Iris pigment epithelial cell (primary cell): ENCODE measurements around the gene PICK1.

Experiments used
- DNase-seq: peaks from one replicate; pipeline ENCODE4 v3.0.0-alpha.2; 2011; ENCODE audit warnings: low read depth

PICK1 gene

DNA sequence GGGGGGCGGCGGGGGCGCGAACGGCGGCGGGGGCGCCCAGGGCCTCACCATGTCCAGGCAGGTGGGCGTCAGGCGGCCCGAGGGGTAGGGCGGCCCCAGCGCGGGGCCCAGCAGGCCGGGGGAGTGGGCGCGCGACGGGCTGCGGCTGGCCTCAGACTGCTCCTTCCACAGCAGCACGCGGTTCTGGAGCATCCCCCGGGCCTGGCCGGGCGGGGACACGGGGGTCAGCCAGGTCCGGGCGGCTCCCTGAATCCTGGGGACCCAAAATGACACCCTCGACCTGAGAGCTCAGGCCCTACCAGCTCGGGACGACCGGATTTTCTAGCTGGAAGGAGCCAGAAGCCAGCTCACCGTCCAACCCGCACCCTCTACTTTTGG is 32.3 kb downstream of the PICK1 start:
- DNase-seq = no peak

DNA sequence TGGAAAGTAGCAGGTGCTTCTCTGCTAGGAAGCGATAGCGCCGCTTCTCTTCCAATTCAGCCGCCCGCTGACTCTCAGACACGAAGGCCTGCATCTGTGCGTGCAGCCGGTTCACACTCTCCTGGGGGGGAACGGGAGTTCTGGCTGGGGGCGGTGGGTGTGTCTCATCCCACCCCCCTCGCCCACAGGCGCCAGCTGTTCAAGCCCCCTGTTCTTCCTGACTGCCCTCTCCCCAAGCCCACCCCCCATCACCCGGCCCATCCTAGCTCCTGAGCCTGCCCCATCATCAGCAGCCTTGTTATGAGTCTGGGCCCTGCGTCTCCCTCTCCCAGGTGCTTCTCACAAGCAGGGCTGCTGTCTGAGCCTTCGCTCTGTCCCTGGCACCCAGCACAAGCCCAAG is 39.9 kb downstream of the PICK1 start:
- no peak for DNase-seq

DNA sequence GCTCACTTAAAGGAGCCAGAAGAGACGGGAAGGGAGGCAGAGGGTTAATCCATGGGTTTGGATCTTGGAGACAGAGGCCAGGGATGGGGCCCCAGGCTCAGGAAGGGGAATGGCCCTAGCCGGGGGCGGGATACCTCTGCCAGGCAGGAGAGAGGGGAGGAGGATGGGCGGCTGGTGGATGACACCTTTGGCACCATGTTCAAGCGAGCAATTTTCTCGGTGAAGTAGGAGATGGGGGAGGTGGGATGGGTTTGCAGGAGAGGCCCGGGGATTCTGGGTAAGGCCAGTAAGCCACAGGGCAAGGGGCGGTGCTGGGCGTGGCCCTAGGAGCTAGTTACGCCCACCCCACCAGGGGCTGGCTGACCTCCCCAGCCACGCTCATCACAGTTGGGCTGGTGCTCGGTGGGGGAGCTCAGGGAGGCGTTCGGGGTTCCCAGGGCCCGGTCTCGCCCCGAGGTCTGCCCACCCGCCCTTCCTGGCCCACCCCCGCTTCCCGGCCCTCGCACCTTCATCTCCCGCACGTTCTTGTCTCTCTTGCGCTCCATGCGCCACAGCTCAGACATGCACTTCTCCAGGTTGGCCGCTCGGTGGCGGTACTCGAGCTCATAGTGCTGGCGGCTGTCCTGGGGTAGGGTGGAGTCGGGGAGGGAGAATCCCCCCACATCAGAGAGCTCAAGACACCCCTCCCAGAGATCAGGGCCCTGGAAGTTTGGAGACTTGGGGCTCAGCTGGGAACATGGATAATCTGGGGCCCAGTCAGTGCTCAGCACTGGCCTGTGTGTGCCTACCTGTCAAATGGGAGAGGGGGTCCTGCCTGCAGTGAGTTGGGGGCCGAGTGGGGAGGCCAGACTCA is 40.6 kb downstream of the PICK1 start:
- peak; percentile 22 for DNase-seq

DNA sequence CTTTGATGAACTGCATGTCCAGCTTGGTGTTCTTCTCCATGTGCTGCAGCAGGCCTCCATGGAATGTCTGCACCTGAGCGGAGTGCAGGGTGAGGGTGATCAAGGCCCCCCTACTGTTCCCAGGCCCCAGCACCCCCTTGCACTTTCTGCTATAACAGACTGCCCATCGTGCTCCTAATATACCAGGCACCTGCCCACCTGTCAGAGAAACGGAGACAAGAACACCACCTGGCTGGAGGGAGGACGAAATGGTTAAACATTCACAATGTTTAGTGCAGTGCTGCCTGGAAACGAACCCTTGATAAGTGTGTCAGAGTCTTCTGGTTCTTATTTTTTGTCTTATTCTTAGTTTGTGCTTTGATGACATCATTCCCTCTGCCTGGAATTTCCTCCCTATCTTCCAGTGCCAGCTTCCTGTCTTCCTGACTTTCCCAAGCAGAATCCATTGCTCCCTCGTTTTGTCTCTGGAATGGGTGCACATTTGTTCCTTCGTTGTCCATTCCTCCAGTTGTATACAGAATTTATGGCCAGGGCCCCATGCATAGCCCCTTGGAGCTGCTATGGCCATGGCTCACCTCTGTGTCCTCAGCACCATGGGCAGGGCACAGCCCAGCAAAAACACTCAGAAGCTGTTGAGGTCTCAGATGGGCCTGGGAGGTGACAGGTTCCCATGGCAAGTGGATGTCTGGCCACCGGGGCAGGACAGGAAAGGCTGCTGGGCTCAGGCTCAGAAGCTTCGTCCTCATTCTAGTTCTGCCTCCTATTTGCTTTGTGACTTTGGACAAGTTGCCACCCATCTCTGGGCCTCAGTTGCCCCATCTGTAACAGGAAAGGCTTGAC is 41.4 kb downstream of the PICK1 start:
- no peak for DNase-seq

DNA sequence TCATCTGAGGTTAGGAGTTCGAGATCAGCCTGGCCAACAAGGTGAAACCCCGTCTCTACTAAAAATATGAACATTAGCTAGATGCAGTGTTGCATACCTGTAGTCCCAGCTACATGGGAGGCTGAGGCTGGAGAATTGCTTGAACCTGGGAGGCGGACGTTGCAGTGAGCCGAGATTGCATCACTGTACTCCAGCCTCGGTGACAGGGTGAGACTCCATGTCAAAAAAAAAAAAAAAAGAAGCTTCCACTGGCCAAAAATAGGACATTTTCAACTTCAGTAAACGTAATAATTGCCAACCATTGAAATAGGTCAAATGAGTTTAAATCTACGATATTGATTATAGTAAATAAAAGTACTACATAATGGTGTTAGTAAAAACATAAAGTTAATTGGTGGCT is 46.4 kb downstream of the PICK1 start:
- DNase-seq = no peak

DNA sequence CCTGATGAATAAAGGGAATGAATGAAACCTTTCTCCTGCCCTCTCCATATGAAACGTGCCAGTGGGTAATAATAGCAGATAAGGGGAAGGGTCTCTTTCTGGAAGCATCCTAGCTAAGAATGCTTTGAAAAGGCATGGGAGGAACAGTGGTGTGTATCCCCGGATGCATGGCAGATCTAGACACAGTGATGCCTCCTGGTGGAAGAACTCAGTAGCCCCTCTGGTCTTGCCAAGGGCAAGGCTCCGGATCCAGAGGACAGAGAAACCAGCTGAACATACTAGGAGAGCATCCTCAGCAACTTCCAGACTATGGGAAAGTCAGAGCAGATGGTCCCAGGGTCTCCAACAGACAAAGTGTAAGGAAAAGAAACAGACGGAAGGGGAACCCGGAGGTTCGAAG is 46.9 kb downstream of the PICK1 start:
- DNase-seq = peak; percentile 24

DNA sequence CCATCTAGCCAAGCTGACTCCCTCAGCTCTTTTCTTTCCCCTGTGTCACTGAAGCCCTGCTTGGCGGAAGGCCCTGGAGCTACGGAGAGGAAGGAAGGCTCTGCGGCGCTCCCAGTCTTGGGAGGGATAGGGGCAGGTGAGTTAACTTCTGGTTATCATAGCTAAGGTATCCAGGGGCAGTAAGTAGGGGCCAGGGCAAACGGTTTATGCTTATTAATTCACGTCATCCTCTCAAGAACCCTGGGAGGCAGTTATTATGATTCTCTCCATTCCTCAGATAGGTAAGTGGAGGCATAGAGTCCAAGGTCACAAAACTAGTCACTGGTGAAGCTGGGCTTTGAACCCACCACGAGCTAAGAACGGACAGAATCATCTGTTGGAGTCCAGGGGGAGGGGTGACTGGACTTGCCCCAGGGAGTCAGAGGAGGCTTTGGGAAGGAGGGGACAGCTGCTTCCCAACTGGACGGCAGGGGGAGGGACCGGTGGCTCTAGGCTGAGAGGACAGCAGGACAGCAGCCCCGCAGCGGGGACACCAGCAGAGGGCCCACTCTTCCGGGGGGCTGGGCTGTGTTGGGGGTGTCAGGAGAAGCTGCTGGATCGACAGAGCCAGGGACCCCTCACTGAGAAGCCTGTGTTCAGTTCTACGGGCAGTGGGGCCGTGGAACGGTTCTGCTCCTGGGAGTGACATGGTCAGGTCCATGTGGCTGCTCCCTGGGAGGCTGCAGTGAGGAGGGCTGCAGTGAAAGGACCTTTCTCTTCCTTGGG is 49.8 kb downstream of the PICK1 start:
- no peak for DNase-seq

DNA sequence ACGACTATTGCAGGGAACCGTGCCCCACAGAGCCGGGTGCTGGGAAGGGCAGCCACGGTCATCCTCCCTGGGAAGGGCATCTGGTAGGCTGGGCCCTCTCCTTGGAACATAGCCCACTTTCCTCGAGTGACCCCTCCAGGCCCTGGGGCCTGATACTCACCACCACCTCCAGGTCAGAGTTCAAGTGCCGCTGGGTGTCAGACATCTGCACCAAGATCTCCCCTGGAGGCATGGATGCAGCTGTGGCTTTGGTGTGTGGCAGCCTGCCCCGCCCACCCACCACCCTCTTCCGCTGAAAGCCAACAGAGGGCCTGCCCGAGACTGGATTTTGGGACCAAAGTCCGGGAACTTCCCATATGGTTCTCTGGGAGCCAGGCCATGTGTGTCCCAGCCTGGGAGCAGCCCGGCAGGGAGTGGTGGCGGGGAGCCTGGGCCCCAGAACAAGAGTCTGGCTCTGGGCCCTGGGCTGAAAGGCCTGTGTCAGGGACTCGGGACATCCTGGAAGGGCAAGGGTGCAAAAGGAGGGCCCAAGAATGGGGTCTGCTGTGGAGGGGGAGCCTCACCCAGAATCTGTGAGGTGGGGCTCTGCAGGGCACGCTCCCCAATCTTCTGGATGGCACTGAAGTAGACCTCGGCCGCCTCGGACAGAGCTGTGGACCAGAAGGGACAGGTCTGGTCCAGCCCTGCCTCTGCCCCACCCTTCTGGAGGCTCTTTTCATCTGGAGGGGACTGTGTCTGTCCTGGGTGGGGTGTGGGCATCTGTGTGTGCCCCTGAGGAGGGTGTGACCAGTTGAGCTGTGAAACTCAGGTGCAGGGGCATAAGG is 50.7 kb downstream of the PICK1 start:
- no peak for DNase-seq

DNA sequence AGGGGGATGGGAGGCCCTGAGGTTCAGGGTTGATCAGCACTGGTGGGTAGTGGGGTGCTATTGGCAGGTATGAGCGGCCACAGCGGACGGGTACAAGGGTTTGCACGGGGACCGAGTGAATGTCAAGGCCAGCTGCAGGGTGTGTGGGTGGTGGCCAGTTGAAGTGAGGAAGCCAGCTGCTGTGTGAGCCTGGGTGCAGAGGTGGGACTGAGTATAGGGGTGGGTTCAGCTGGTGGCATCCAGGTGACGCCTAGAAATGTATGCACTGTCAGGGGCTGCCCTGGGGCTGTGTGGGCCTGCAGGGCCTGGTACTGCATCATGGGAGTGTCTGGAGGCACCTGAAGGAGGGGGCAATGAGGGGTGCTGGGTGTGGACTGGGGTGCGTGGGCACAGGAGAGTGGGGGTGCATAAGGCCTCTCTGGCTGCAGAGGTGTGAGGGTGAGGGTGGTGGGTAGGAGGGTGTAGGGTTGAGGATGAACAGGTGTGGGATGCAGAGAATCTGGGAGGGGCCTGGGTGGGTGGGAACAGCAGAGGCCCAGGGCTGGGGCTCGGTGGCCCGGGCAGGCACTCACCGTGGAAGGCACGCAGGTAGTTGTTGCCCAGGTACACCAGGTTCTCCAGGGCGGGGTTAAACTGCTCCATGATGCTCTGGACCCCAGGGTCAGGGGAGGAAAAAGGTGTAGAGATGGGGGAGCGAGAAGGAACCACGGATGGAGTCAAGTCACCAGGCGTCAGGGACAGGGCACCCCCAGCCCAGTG is 51.5 kb downstream of the PICK1 start:
- DNase-seq = no peak

DNA sequence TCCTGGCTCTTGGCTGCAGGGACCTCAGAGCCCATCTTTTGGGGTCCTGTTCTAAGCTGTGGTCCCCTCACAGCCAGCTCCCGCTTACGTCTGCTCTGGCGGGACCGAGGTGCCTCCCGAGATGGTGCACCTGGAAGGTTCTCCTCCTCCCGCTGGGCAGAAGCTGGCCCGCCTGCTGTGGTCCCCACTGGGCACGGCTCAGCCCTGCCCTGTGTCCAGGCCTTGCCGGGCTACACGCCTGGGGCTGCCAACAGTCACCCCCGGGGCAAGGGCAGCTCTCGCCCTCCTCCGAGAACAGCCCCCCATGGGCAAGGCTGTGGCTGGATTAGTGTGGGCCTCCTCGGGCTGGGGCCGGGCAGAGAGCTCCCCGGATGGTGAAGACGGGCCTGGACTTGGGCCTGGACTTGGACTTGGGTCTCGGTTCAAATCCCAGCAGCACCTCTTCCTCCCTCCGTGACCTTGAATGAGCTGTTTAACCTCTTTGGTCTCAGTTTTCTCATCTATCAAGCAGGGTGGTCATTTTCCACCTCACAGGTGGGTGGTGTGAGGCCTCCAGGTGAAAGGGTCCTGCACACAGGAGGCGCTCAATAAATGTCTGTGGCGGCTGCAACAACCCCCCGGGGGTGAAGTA is 52.3 kb downstream of the PICK1 start:
- DNase-seq = no peak

DNA sequence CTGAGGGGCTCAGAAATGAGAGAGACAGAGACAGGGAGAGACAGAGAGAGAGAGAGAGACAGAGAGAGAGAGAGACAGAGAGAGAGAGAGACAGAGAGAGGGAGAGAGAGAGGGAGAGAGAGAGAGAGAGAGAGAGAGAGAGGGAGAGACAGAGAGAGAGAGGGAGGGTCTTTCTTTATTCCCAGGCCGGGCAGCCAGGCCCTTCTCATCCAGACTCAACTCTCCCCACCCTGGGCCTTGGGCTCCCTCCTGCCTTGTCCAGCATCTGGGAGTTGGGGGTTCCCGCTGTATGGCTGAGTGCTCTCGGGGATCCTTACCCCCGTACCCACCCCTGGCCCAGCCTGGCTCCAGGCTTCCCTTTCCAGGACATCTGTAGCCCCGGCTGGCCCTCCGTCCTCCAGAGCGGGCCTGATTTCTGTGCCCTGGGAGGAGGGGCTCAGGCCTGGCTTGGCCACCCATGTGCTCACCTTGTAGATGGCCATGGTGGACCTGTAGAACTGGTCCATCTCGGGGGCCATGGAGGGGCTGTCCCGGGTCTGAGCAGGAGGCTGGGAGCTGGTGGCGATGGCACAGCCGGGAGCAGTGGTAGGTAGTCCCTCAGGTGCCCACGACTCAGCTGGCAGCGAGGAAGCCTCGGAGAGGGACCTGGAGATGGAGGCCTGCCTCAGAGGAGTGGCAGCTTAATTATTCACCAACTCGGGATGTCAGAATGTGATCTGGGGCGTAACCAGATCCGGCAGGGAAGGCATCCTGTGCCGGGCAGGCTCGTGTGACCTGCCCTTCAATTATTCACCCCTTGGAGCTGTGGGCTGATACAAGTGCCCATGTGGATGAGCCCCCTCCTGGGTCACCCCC is 53.0 kb downstream of the PICK1 start, which contains the start of gene BAIAP2L2:
TSS of gene BAIAP2L2 (minus strand) at position 677 of the 855 bp plus-strand sequence. CDS start at position 518, 159 bp downstream.
- no peak for DNase-seq

DNA sequence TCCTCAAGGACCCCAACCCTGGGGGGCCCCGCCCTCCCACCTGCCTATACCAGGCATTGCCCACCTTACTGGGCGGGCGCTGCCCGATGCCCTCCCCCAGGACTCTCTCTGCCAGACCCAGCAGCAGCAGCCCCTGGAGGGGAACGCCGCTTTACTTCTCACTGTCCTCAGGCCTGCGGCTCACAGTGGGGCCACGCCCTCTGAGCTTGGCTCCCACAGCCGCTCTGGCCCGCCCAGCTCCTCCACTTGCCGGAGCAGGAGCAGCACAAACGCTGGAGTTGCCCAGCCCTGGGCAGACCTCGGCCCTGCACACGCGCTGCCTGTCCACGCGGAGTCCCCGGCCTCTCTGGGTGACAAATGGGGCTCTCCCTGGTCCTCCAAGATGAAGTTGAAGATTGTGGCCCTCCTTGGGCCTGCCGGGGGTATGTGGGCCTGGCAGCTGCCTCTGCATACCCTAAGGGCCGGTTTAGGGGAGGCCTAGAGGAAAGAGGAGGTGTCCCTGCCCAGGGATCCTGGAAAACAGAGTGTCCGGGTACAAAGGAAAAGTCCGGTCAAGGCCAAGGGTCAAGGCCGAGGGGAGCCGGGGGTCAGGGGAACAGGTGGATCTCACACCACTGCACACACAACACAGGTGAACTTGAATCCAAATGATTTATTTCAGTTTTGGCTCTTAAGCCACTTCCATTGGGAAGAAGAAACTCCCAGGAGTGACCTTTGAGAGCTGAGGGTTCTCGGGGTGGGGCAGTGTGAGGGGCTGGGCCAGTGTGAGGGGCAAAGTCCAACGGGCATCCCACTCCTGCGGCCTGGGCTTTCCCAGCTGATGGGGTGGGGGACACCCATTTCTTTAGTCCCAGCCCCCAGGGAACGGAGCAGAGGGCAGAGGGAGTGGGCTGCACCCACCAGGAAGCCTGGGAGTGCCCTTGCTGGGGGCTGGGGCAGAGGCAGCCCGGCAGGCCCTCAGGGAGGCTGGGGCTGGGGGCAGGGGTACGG is 54.0 kb downstream of the PICK1 start:
- DNase-seq = peak; percentile 10

DNA sequence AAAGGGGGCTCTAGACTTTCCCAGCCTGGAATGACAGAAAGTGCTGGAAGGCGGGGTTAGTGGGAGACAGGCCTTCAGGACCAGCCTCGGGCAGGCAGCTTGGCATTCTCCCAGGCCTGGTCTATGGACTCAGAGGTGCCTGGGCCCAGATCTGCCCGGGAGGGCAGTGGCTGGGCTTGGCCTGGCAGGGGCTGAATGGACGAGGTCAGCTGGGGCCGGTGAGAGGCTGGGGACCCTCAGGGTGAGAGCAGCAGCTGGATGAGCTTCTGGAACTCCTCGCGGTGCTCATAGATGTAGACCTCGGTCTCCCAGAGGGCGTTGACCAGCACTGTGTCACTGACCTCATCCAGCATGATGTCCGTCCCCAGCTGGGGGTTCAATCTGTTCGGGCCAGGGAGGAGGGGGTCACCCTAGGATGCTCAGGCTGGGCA is 54.7 kb downstream of the PICK1 start:
- no peak for DNase-seq

DNA sequence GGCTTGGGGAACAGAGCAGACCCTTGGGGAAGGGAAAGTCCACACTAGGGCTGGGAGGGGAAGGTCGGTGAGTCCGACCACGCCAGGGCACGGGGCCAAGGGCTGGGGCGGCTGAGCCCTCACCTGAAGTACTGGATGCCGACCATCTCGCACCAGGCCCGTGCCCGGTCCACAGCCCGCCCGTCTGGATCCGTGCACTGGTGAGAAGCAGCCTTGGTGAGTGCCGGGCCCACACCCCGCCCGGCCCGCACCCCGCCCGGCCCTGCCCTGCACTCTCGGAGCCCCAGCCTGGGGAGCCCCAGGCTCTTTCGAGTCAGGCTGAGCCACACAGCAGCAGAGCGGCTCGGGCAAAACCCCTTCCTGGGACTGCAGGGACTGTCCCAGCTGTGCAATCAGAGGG is 55.2 kb downstream of the PICK1 start:
- DNase-seq = no peak

DNA sequence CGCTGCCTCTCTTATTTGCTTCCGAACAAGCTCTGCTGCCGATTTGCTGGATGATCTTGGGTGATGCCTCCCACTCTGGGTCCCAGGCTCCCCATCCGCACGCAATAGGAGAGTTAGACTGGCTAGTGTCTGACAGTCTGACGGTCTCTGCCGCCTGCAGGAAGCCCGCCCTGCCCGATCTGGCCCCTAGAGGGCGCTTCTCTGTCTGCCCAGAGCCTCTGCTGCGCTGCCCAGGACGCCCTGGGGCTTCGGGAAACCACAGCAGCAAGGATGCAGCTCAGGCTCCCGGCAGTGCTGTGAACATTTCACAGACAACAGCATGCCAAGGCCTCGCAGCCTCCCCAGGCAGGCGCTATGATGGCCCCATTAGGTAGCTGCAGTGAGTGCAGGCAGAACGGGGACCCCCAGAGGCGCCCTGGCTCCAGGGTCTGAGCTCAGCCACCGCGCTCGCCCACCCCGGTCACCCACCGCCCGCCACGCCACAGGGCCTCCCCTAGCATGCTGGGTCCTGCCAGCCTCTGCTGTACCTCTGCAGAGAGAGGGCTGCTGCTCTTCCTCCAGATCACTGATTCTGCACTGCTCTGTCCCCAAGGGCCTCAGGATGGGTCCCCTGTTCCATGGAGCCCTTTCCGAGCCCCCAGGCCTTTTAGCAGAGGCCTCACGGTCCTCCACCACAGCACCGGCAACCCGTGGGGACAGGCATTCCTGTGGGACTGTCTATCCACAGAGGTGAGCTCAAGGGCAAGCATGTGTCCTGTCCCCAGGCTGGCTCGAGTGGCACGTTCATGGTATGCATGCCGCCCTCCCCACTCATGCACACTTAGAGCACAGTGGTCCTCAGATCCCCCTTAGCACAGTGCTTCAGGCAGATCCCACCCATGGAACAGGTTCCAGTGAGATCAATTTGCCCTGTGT is 57.5 kb downstream of the PICK1 start:
- DNase-seq = peak; percentile 81

DNA sequence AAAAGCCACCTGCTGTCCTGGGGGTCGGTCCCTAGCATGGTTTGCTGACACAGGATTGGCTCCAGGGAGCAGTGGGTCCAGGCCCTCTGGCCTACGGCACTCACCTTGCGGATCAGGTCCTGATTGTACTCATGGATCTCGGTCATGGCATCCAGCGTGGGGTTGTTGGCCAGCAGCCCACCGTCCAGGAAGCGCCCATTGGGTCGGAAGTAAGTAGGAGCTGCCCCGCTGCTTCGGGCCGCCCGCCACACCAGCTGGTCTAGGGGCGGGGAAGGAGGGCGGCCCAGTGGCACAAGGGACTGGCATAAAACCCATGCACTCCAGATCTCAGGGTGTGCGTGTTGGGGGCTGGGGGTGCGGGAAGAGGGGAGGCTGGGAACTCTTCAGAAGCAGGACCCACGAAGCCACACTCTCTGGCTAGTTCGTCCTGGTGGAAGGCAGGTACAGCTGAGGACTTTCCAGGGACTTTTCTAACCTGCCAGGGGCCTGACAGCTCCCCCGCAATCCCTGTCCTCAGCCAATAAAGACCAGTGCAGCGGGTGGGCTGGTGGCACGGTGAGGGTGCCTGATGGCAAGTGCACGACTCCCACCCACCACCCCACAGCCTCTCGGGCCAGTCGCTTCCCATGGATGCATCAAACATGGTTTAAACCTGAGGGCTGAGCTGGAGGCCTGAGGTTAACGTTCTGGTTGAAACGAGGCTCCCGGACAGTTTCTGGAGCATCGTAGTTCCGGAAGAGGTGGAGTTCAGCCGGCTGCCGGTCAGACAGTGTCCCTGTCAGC is 58.4 kb downstream of the PICK1 start:
- DNase-seq = no peak
